ENCODE measurements around the gene TARS2. TPM values are rescaled to one million over a fixed set of nuclear protein-coding genes. Genes with fewer than 3 reads are reported as not detected.
A peak's percentile ranks its signal among the peaks of the same experiment; 100 is the strongest.

The TARS2 gene
- total and polyA plus RNA-seq, 2 of the 13 experiments (the other 11 are each of a cell fraction or from before 2014, with no cell fraction given), result 21.3 to 22.8 TPM

GRCh38 chr1:150534002-150534401, 46.8 kb downstream of the TARS2 start:
- in situ Hi-C loops (cut with HindIII; ENCODE audit: extremely low pct_ligation_motif_present, low pct_unique_long_range_greater_than_20kb) (loop anchor here (5.0 to 10.0 kb wide), 2 partner anchors 47 to 279 kb away; partner anchors contain the start of genes CA14 and TARS2), intact Hi-C loops (cut with micrococcal nuclease; ENCODE audit: unreplicated experiment) (no loop called here)
- no peak overlapping the region for H3K4me2 ChIP-seq (ENCODE audit: low read depth, low read length)
- peaks cover 91% of the 10 kb centered on the region for H3K4me1 ChIP-seq (ENCODE audit: insufficient read depth, low read length)
- H4K20me1 ChIP-seq (ENCODE audit: insufficient read depth, low read length), result no peaks in the 10 kb centered on the region
- ATAC-seq (no peak), DNase-seq (ENCODE audit: low spot score) (no peak), FAIRE-seq (no peak)
- H3K27ac ChIP-seq (ENCODE audit: extremely low read length, insufficient read depth, low read length), result no peak overlapping the region
- whole genome bisulfite sequencing (ENCODE audit: low lambda C conversion rate), result 90% methylated on average over 2 of the region's 6 CpGs
- BruUV-seq (replicated peaks), result no TSS peak
- H3K79me2 ChIP-seq (ENCODE audit: insufficient read depth, low read length), result no peaks in the 10 kb centered on the region
- no peaks in the 10 kb centered on the region; a peak in 1 of 5 replicates for H3K27me3 ChIP-seq (ENCODE audit: control insufficient read depth in 1 of 2, insufficient read depth in 2 of 2, low read length in 2 of 2)
- TF ChIP-seq TAF1 (CRISPR knock-in tag; IDR thresholded peaks at IDR 0.05) (no peak), ZNF720 (CRISPR knock-in tag; IDR thresholded peaks at IDR 0.05) (no peak), TGIF2 (CRISPR knock-in tag; IDR thresholded peaks at IDR 0.05) (no peak), ZNF251 (CRISPR knock-in tag; IDR thresholded peaks at IDR 0.05) (no peak), ZNF3 (CRISPR knock-in tag; IDR thresholded peaks at IDR 0.05) (no peak)
- H3K4me3 ChIP-seq (replicated peaks in 1 of 3; ENCODE audit: insufficient read depth in 1 of 3, low read depth in 2 of 3, low read length in 3 of 3), result no peak overlapping the region
- no peaks in the 10 kb centered on the region for H3K9me3 ChIP-seq (ENCODE audit: low read length)
- CTCF ChIA-PET (ENCODE audit: low intra/inter-chr PET ratio, low total read pairs), result interaction anchor here (2.5 kb wide), 1 partner anchor 70 kb away, joined by 18 read pairs; no protein-coding TSS in a partner anchor
- no peak overlapping the region for H3K9ac ChIP-seq (ENCODE audit: insufficient read depth, low read depth, low read length)
- POLR2A ChIA-PET, result interaction anchor here (2.2 to 4.6 kb wide), 4 partner anchors 10 to 27 kb away, joined by 12 to 78 read pairs (median 36); partner anchors contain the start of genes ADAMTSL4 and FALEC
- no peaks in the 10 kb centered on the region for H3K36me3 ChIP-seq (replicated peaks in 1 of 2; ENCODE audit: control insufficient read depth in 1 of 2, insufficient read depth in 2 of 2, low read length in 2 of 2)
- no peak overlapping the region for H2AFZ ChIP-seq (ENCODE audit: low read length)

- no peaks in the 10 kb centered on the region for H3K9me3 ChIP-seq (ENCODE audit: low read length)
- FAIRE-seq (no peak), ATAC-seq (no peak), DNase-seq (ENCODE audit: low spot score) (no peak)
- intact Hi-C loops (cut with micrococcal nuclease; ENCODE audit: unreplicated experiment), result no loop called here
- no peaks in the 10 kb centered on the region; a peak in 1 of 5 replicates for H3K27me3 ChIP-seq (ENCODE audit: control insufficient read depth in 1 of 2, insufficient read depth in 2 of 2, low read length in 2 of 2)
- in situ Hi-C loops (cut with HindIII; ENCODE audit: extremely low pct_ligation_motif_present, low pct_unique_long_range_greater_than_20kb), result loop anchor here (10.0 kb wide), 1 partner anchor 281 kb away; the partner anchor contains the start of gene CA14
- H3K27ac ChIP-seq (ENCODE audit: extremely low read length, insufficient read depth, low read length), result peak overlapping the region; percentile 7
- ChIA-PET CTCF (ENCODE audit: low intra/inter-chr PET ratio, low total read pairs) (no interaction called here), POLR2A (interaction anchor here (2.4 kb wide), 1 partner anchor 26 kb away, joined by 10 read pairs; no protein-coding TSS in a partner anchor)
- no peaks in the 10 kb centered on the region for H4K20me1 ChIP-seq (ENCODE audit: insufficient read depth, low read length)
- H3K4me3 ChIP-seq (replicated peaks in 1 of 3; ENCODE audit: insufficient read depth in 1 of 3, low read depth in 2 of 3, low read length in 3 of 3), result no peak overlapping the region
- H3K4me2 ChIP-seq (ENCODE audit: low read depth, low read length), result 0 out of 2 replicates have a peak overlapping the region, but pooled peaks have one; percentile 10
- no peak overlapping the region for H3K9ac ChIP-seq (ENCODE audit: insufficient read depth, low read depth, low read length)
- no peaks in the 10 kb centered on the region for H3K36me3 ChIP-seq (replicated peaks in 1 of 2; ENCODE audit: control insufficient read depth in 1 of 2, insufficient read depth in 2 of 2, low read length in 2 of 2)
- no peak overlapping the region for H2AFZ ChIP-seq (ENCODE audit: low read length)
- TF ChIP-seq KMT2A (CRISPR knock-in tag; IDR thresholded peaks at IDR 0.05) (no peak), TEAD3 (CRISPR knock-in tag; optimal IDR thresholded peaks at IDR 0.05; ENCODE audit: borderline replicate concordance) (peak; percentile 80)
- BruUV-seq (replicated peaks), result no TSS peak
- 65% methylated on average over 12 of the region's 14 CpGs for WGBS (ENCODE audit: low lambda C conversion rate)
- H3K79me2 ChIP-seq (ENCODE audit: insufficient read depth, low read length), result no peaks in the 10 kb centered on the region
- peaks cover 84% of the 10 kb centered on the region for H3K4me1 ChIP-seq (ENCODE audit: insufficient read depth, low read length)
These were observed 48.5 kb downstream of the TARS2 start for GRCh38 chr1:150535511-150536287.
